WTC11 (cell line): ENCODE results near the gene TSPAN9. TPM values are rescaled to one million over a fixed set of nuclear protein-coding genes. Genes with fewer than 3 reads are reported as not detected.

Source experiments
- ATAC-seq: fragments of 200-7000 bp; cut with Tn5 transposase; 2 replicates; pipeline ENCODE4 v1.10.0; 2021; ENCODE audit warnings: mild to moderate bottlenecking, moderate library complexity
- CTCF ChIA-PET: fragments of 300-600 bp; sonication (Branson Sonifier 250); formaldehyde crosslinking; loops from one replicate; lab custom pipeline; 2021; ENCODE audit warnings: antibody characterized with exemption; lab: Charles Lee
- POLR2A ChIA-PET: fragments of 350-600 bp; sonication (Branson Sonifier 250); formaldehyde crosslinking; loops from one replicate; lab custom pipeline; 2021; ENCODE audit warnings: antibody characterized with exemption; lab: Charles Lee
- DNase-seq: peaks from one replicate; pipeline ENCODE4 v3.0.0; 2021; ENCODE audit warnings: low spot score
- H3K27ac Mint-ChIP-seq: 2 replicates; pipeline ENCODE4 v1.8.0; 2021; ENCODE audit warnings: mixed read lengths
- H3K27me3 Mint-ChIP-seq: 2 replicates; pipeline ENCODE4 v1.8.0; 2021; ENCODE audit warnings: low read depth, mild to moderate bottlenecking, moderate library complexity, mixed read lengths
- H3K36me3 Mint-ChIP-seq: 2 replicates; pipeline ENCODE4 v1.8.0; 2021; ENCODE audit warnings: mixed read lengths
- H3K4me1 Mint-ChIP-seq: 2 replicates; pipeline ENCODE4 v1.8.0; 2022; ENCODE audit warnings: mixed read lengths
- H3K4me3 Mint-ChIP-seq: 2 replicates; pipeline ENCODE4 v1.8.0; 2021; ENCODE audit warnings: mild to moderate bottlenecking, moderate library complexity, mixed read lengths
- H3K9me3 Mint-ChIP-seq: 2 replicates; pipeline ENCODE4 v1.8.0; 2021; ENCODE audit warnings: mixed read lengths
- AR ChIP-seq: fragments of 250-450 bp; sonication (Bioruptor Pico); IDR thresholded peaks from 2 replicates; pipeline ENCODE4 v1.9.0; 2021; ENCODE audit warnings: mild to moderate bottlenecking
- CTCF ChIP-seq: fragments of 200-600 bp; IDR thresholded peaks from 2 replicates; pipeline ENCODE4 v1.8.0; 2022; ENCODE audit warnings: antibody characterized with exemption
- E2F4 ChIP-seq: sonication (generic); formaldehyde crosslinking; IDR thresholded peaks from 2 replicates; pipeline ENCODE4 v1.8.1; 2022; ENCODE audit warnings: low read depth, mild to moderate bottlenecking, moderate library complexity, missing genetic modification reagents, borderline replicate concordance
- E2F5 ChIP-seq: sonication (generic); formaldehyde crosslinking; IDR thresholded peaks from 2 replicates; pipeline ENCODE4 v1.8.1; 2022; ENCODE audit warnings: mild to moderate bottlenecking, moderate library complexity, missing genetic modification reagents
- EMX1 ChIP-seq: fragments of 250-450 bp; sonication (Bioruptor Pico); IDR thresholded peaks from 2 replicates; pipeline ENCODE4 v1.8.0; 2021; ENCODE audit warnings: mild to moderate bottlenecking
- ETV6 ChIP-seq: sonication (generic); formaldehyde crosslinking; IDR thresholded peaks from 2 replicates; pipeline ENCODE4 v1.8.1; 2022; ENCODE audit warnings: mild to moderate bottlenecking, missing genetic modification reagents
- FOXK1 ChIP-seq: sonication (generic); formaldehyde crosslinking; IDR thresholded peaks from 2 replicates; pipeline ENCODE4 v1.8.0; 2022; ENCODE audit warnings: mild to moderate bottlenecking, moderate library complexity, missing genetic modification reagents
- GTF2I ChIP-seq: fragments of 250-450 bp; sonication (Bioruptor Pico); conservative IDR thresholded peaks from 2 replicates; pipeline ENCODE4 v1.4.0; 2021; ENCODE audit warnings: mild to moderate bottlenecking
- IRF1 ChIP-seq: sonication (generic); formaldehyde crosslinking; IDR thresholded peaks from 2 replicates; pipeline ENCODE4 v1.8.0; 2023; ENCODE audit warnings: missing genetic modification reagents
- JAZF1 ChIP-seq: fragments of 250-450 bp; sonication (Bioruptor Pico); IDR thresholded peaks from 2 replicates; pipeline ENCODE4 v1.9.0; 2021; ENCODE audit warnings: moderate library complexity, mild to moderate bottlenecking, inconsistent platforms
- MLX ChIP-seq: sonication (generic); formaldehyde crosslinking; IDR thresholded peaks from 2 replicates; pipeline ENCODE4 v1.8.1; 2023; ENCODE audit warnings: mild to moderate bottlenecking, missing genetic modification reagents, moderate library complexity
- MXD4 ChIP-seq: fragments of 250-450 bp; sonication (Bioruptor Pico); IDR thresholded peaks from 2 replicates; pipeline ENCODE4 v1.8.0; 2021; ENCODE audit warnings: mild to moderate bottlenecking, moderate library complexity, borderline replicate concordance
- MYBL2 ChIP-seq: sonication (generic); formaldehyde crosslinking; IDR thresholded peaks from 2 replicates; pipeline ENCODE4 v1.8.1; 2023; ENCODE audit warnings: mild to moderate bottlenecking, moderate library complexity, missing genetic modification reagents
- SMAD4 ChIP-seq: sonication (generic); formaldehyde crosslinking; IDR thresholded peaks from 2 replicates; pipeline ENCODE4 v1.8.0; 2022; ENCODE audit warnings: mild to moderate bottlenecking, missing genetic modification reagents
- TEAD4 ChIP-seq: sonication (generic); formaldehyde crosslinking; IDR thresholded peaks from 2 replicates; pipeline ENCODE4 v1.8.0; 2022; ENCODE audit warnings: mild to moderate bottlenecking, missing genetic modification reagents
- ZBTB43 ChIP-seq: sonication (generic); formaldehyde crosslinking; IDR thresholded peaks from 2 replicates; pipeline ENCODE4 v1.8.1; 2023; ENCODE audit warnings: mild to moderate bottlenecking, missing genetic modification reagents
- ZNF121 ChIP-seq: sonication (generic); formaldehyde crosslinking; IDR thresholded peaks from 2 replicates; pipeline ENCODE4 v1.8.0; 2023; ENCODE audit warnings: missing genetic modification reagents
- ZNF219 ChIP-seq: sonication (generic); formaldehyde crosslinking; IDR thresholded peaks from 2 replicates; pipeline ENCODE4 v1.8.0; 2023; ENCODE audit warnings: missing genetic modification reagents, mild to moderate bottlenecking, borderline replicate concordance
- ZNF263 ChIP-seq: sonication (generic); formaldehyde crosslinking; IDR thresholded peaks from 2 replicates; pipeline ENCODE4 v1.8.1; 2022; ENCODE audit warnings: low read depth, mild to moderate bottlenecking, moderate library complexity, missing genetic modification reagents
- ZNF396 ChIP-seq: fragments of 250-450 bp; sonication (Bioruptor Pico); IDR thresholded peaks from 2 replicates; pipeline ENCODE4 v1.8.0; 2021; ENCODE audit warnings: mild to moderate bottlenecking, moderate library complexity, borderline replicate concordance
- ZNF425 ChIP-seq: fragments of 250-450 bp; sonication (Bioruptor Pico); conservative IDR thresholded peaks from 2 replicates; pipeline ENCODE4 v1.9.0; 2021; ENCODE audit warnings: mild to moderate bottlenecking
- ZNF671 ChIP-seq: fragments of 250-450 bp; sonication (Bioruptor Pico); IDR thresholded peaks from 2 replicates; pipeline ENCODE4 v1.8.0; 2021; ENCODE audit warnings: mild to moderate bottlenecking
- total RNA-seq: library from RNA; stranded (reverse); gene quantifications from 3 replicates; pipeline ENCODE4 v1.2.3, GENCODE V29; 2021

Gene TSPAN9
- total RNA-seq, 1 experiment from 2014 or later: 27.6 TPM

GRCh38 chr12:3176754-3177153, 99.6 kb downstream of the TSPAN9 start:
- TF ChIP-seq ZNF263 (CRISPR knock-in tag) (no peak), MXD4 (CRISPR knock-in tag) (no peak), JAZF1 (CRISPR knock-in tag) (no peak), GTF2I (no peak), SMAD4 (CRISPR knock-in tag) (no peak), ZNF396 (no peak), TEAD4 (CRISPR knock-in tag) (no peak), ETV6 (CRISPR knock-in tag) (no peak), ZBTB43 (CRISPR knock-in tag) (no peak), ZNF219 (CRISPR knock-in tag) (no peak), IRF1 (CRISPR knock-in tag) (no peak), FOXK1 (CRISPR knock-in tag) (no peak), MLX (CRISPR knock-in tag) (no peak)
- DNase-seq (no peak), ATAC-seq (no peak)
- no peak overlapping the region for H3K4me3 Mint-ChIP-seq
- peaks cover 47% of the 10 kb centered on the region for H3K4me1 Mint-ChIP-seq
- H3K27ac Mint-ChIP-seq: peak overlapping the region; percentile 70; the same call in 1 of the 2 replicates
- CTCF ChIA-PET: interaction anchor here (1.1 kb wide), 1 partner anchor 99 kb away, joined by 3 read pairs; no protein-coding TSS in a partner anchor
- H3K36me3 Mint-ChIP-seq: no peaks in the 10 kb centered on the region
- no peaks in the 10 kb centered on the region for H3K9me3 Mint-ChIP-seq
- POLR2A ChIA-PET: no interaction called here
- H3K27me3 Mint-ChIP-seq: no peaks in the 10 kb centered on the region

GRCh38 chr12:3177778-3178425, 100.7 kb downstream of the TSPAN9 start:
- Mint-ChIP-seq H3K9me3 (no peaks in the 10 kb centered on the region), H3K27ac (peak overlapping the region; percentile 57; the same call in 1 of the 2 replicates), H3K36me3 (no peaks in the 10 kb centered on the region), H3K27me3 (no peaks in the 10 kb centered on the region), H3K4me1 (peaks cover 44% of the 10 kb centered on the region), H3K4me3 (no peak overlapping the region)
- ATAC-seq: no peak
- POLR2A ChIA-PET: no interaction called here
- CTCF ChIA-PET: interaction anchor here (0.6 to 2.5 kb wide), 4 partner anchors 9 to 97 kb away, joined by 3 to 13 read pairs (median 4); no protein-coding TSS in a partner anchor
- DNase-seq: no peak
- TF ChIP-seq CTCF: no peak
- no peak for TF ChIP-seq ZNF121 (CRISPR knock-in tag)
- no peak for TF ChIP-seq AR
- no peak for TF ChIP-seq ZNF425 (CRISPR knock-in tag)
- no peak for TF ChIP-seq E2F5 (CRISPR knock-in tag)
- TF ChIP-seq EMX1 (CRISPR knock-in tag): no peak
- TF ChIP-seq MYBL2: no peak
- TF ChIP-seq ZBTB43 (CRISPR knock-in tag): no peak
- TF ChIP-seq E2F4: no peak
- no peak for TF ChIP-seq ZNF671
